Neural crest cell (in vitro differentiated cells): ENCODE measurements around the gene ADAMTS15. TPM values are rescaled to one million over a fixed set of nuclear protein-coding genes. Genes with fewer than 3 reads are reported as not detected.

Experiments used
- DNase-seq: peaks from one replicate; pipeline ENCODE4 v3.0.0; 2021; ENCODE audit warnings: low read depth, mixed read lengths, low spot score
- H3K27ac Mint-ChIP-seq: one replicate; pipeline ENCODE4 v1.8.0; 2021; ENCODE audit warnings: mild to moderate bottlenecking, mixed read lengths; ENCODE audit not compliant: unreplicated experiment
- H3K27me3 Mint-ChIP-seq: 2 replicates; pipeline ENCODE4 v1.8.0; 2021; ENCODE audit warnings: low read depth, mild to moderate bottlenecking, mixed read lengths
- H3K36me3 Mint-ChIP-seq: 2 replicates; pipeline ENCODE4 v1.8.0; 2021; ENCODE audit warnings: low read depth, mild to moderate bottlenecking, mixed read lengths
- H3K4me1 Mint-ChIP-seq: 2 replicates; pipeline ENCODE4 v1.8.0; 2021; ENCODE audit warnings: mixed read lengths
- H3K4me3 Mint-ChIP-seq: one replicate; pipeline ENCODE4 v1.8.0; 2021; ENCODE audit warnings: mild to moderate bottlenecking, mixed read lengths
- H3K9me3 Mint-ChIP-seq: 2 replicates; pipeline ENCODE4 v1.8.0; 2021; ENCODE audit warnings: mixed read lengths
- total RNA-seq: library from RNA; stranded (reverse); gene quantifications from 2 replicates; pipeline ENCODE4 v1.2.1, GENCODE V29; 2021
- TF ChIP-seq, protein P1 (sequence below): fragments of 200-600 bp; sonication (generic); conservative IDR thresholded peaks from 2 replicates; pipeline ENCODE4 v1.5.0; 2021; ENCODE audit warnings: antibody characterized with exemption, mild to moderate bottlenecking

The ADAMTS15 gene
- total RNA-seq, 1 donor from 2014 or later = 7.7 TPM

DNA sequence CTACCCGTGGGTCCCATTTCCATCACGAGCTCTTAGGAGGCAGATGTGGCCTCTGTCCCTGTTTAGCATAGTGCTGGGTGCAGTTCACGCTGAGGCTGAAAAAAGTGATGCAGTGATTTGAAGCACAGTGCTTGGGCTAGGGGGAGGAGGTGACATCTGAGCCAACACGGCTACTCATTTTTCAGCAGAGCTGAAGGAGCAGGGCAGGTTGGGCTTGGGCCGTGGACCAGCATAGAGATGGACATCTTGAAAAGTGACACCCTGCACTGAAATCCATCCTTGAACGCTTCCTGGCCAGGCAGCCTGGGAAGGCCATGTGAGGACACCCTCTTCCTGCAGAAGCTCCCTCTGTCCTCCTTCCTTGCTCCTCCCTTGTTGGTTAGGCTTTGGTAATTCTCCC lies 66.4 kb downstream of the ADAMTS15 start:
- no peak for DNase-seq
- Mint-ChIP-seq H3K36me3 (no peaks in the 10 kb centered on the region), H3K27me3 (no peaks in the 10 kb centered on the region), H3K27ac (no peak overlapping the region), H3K4me1 (peaks cover 27% of the 10 kb centered on the region), H3K9me3 (peaks cover 4% of the 10 kb centered on the region), H3K4me3 (no peak overlapping the region)
- TF ChIP-seq, protein P1, sequence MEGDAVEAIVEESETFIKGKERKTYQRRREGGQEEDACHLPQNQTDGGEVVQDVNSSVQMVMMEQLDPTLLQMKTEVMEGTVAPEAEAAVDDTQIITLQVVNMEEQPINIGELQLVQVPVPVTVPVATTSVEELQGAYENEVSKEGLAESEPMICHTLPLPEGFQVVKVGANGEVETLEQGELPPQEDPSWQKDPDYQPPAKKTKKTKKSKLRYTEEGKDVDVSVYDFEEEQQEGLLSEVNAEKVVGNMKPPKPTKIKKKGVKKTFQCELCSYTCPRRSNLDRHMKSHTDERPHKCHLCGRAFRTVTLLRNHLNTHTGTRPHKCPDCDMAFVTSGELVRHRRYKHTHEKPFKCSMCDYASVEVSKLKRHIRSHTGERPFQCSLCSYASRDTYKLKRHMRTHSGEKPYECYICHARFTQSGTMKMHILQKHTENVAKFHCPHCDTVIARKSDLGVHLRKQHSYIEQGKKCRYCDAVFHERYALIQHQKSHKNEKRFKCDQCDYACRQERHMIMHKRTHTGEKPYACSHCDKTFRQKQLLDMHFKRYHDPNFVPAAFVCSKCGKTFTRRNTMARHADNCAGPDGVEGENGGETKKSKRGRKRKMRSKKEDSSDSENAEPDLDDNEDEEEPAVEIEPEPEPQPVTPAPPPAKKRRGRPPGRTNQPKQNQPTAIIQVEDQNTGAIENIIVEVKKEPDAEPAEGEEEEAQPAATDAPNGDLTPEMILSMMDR = no peak

DNA sequence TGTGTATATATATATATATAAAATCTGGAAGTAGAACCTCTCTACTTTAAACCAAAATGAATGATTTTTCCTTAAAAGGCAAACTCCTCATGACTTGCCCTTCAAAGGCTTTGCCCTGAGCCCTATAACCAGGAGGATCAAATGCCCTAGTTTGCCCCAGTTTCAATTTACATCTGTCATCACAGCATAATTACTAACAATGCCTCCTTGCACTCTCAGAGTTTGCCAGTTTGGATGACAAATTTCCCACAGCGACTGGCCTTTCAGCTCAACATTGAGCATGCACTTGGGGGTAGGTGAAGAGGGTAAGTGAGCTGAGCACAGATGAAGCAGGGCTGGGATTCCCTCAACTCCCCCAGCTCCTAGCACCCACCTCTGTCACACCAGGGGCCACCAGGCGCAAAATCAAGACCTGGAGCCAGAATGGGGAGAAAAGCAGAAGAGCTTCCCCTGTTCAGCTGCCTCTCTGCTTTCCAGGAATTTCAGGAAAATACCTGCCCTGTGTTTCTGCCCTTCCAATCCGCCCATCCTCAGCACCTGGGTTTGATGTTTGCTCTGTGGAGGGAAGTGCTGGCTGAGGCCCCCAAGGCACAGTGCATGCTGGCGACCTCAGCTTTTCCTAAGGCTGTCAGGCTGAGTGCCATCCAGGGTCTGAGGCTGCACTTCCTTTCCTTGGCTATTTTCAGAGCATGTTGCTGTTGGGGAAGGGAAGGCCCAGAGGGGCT lies 67.5 kb downstream of the ADAMTS15 start:
- H3K27ac Mint-ChIP-seq = no peak overlapping the region
- TF ChIP-seq, protein P1 = no peak
- H3K4me3 Mint-ChIP-seq = no peak overlapping the region

DNA sequence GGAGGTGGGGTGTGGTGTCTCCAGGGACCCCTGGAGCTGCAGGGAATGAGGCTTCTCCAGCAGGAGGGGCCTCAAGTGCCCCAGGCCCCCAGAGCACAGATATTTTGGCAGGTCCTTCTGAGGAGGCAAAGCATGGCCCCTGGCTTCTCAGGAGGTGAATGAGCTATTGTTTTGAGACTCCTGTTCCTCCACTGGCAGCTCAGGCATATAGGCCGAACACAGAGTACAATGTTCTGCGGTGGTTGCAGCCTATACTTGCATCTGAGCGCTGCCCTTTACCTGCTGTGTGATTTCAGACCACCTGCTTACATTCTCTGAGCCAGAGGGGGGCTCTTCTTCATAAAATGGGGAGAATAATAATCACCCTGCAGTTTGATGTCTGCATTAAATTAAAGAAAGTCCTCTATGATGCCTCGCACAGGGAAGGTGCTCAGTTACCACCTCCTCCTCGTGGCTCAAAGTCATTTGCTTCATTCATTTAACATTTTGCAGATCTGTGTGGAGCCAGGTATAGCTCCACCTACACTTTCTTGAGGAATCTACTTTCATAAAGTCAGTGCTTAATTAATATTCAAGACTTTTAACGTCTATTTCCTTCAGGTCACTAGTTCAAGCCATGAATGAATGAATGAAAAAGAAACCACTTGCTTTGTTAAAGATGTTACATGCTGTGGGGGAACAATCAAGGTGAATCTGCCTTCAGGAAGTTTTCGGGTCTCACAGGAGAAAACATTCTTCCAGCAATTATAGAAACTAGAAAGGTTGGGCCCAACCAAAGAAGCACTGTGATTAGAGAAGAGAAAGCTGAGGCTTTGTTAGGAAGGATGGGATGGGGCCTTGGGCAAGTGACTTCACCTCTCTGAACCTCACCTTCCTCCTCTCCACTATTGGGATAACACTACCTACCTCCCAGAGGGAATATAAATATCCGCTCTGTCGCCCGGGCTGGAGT lies 68.4 kb downstream of the ADAMTS15 start:
- H3K36me3 Mint-ChIP-seq = no peaks in the 10 kb centered on the region
- peaks cover 4% of the 10 kb centered on the region for H3K9me3 Mint-ChIP-seq
- H3K4me1 Mint-ChIP-seq = peaks cover 24% of the 10 kb centered on the region
- H3K27me3 Mint-ChIP-seq = no peaks in the 10 kb centered on the region
- TF ChIP-seq, protein P1 = no peak
- no peak for DNase-seq
- no peak overlapping the region for H3K4me3 Mint-ChIP-seq
- H3K27ac Mint-ChIP-seq = no peak overlapping the region

More for the DNA sequence above, 67.5 kb downstream of the ADAMTS15 start:
- peaks cover 22% of the 10 kb centered on the region for H3K4me1 Mint-ChIP-seq
- no peaks in the 10 kb centered on the region for H3K27me3 Mint-ChIP-seq
- DNase-seq = no peak
- H3K9me3 Mint-ChIP-seq = peaks cover 4% of the 10 kb centered on the region
- H3K36me3 Mint-ChIP-seq = no peaks in the 10 kb centered on the region

DNA sequence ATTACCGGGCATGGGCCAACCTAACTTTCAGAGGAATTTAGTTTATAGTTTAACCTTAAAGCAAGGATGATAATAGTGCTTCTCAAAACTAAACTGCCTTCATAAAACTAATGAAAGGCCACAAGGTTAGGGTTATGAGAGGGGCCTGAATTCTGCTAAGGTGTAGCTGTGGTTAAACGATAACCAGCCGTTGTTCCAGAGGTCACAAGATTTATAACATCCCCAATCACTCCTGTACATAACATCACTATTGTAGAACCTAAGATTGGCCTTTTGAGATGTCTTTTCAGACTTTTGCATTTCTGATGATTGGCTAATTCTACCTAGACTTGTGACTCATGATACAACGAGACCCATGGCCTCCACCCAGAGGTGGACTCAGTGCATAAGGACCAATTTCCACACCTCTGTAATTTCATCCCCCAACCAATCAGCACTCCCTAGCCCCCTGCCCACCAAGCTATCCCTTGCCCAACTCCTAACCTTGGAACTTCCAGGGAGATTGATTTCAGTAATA lies 69.8 kb downstream of the ADAMTS15 start:
- TF ChIP-seq, protein P1 = no peak
- no peak for DNase-seq
- Mint-ChIP-seq H3K9me3 (peaks cover 4% of the 10 kb centered on the region), H3K36me3 (no peaks in the 10 kb centered on the region), H3K27me3 (no peaks in the 10 kb centered on the region), H3K4me3 (no peak overlapping the region), H3K4me1 (peaks cover 36% of the 10 kb centered on the region), H3K27ac (no peak overlapping the region)

DNA sequence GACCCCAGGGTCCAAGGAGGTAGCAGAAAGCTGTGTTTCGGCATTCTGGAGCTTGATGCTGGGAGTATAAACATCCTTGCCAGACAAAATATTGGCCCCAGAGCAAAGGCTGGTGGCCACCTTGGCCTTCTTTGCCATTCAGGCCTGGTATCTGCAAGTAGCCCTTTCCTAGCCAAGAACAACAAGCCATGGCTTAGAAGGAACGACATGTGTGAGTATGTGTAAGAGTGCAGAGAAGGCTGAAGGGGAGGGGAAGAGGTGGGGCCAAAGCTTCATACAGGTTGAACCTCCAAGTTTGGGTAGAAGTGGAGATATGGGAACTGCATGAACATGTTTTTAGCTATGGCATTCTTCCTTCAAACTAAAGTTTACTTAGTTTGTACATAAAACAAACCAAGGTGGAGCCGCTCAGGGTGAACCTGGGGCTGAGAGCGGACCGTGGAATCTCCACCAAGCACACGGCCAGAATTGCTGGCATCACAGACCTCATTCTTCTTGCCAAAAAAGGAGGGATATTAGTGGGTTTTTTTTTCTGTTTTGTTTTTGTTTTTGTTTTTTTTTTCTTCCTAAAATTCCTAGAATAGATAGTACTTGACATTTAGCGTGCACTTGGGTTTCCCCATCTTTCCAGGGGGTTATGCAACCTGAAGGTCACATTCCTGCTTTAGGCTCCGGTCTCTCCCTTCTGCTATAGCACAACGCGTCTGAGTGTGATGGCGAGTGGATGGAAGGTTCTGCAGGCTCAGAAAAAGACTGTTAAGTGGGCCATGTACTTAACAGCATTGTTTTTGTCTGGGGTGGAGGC lies 70.9 kb downstream of the ADAMTS15 start:
- Mint-ChIP-seq H3K27me3 (no peaks in the 10 kb centered on the region), H3K9me3 (peaks cover 4% of the 10 kb centered on the region), H3K4me1 (peaks cover 40% of the 10 kb centered on the region), H3K4me3 (no peak overlapping the region), H3K36me3 (no peaks in the 10 kb centered on the region), H3K27ac (no peak overlapping the region)
- no peak for DNase-seq
- TF ChIP-seq, protein P1 = no peak
